Lower leg skin (tissue), 3 donors: ENCODE data around the gene FRG2C.
"Not testable (repeated sequence)": the region's sequence is repeated elsewhere in the genome, so short reads cannot be mapped to it uniquely, and the experiment has no call there.

Source experiments
- CTCF ChIP-seq, 3 donors: fragments of 450-650 bp; IDR thresholded peaks; one replicate each; pipeline ENCODE4 v1.5.1; 2016; ENCODE audit warnings: antibody characterized with exemption in 3 of 3, mild to moderate bottlenecking in 3 of 3, moderate library complexity in 2 of 3
- POLR2A ChIP-seq, 2 donors: fragments of 450-650 bp; IDR thresholded peaks; one replicate each; pipeline ENCODE4 v1.6.1; 2016 to 2017; ENCODE audit warnings: antibody characterized with exemption in 2 of 2, mild to moderate bottlenecking in 1 of 2, moderate library complexity in 1 of 2

GRCh38 chr3:75618666-75619305, 45.3 kb upstream of the FRG2C start:
- TF ChIP-seq CTCF, POLR2A (IDR thresholded peaks at IDR 0.05): not testable (repeated sequence)
